HEK293T (cell line): ENCODE data around the gene ZSWIM3.

Experiments used
- BHLHE40 ChIP-seq: fragments of 450-650 bp; IDR thresholded peaks from 2 replicates; pipeline ENCODE4 v1.6.1; 2016; ENCODE audit warnings: mild to moderate bottlenecking, moderate library complexity, borderline replicate concordance
- CTBP1 ChIP-seq: fragments of 450-650 bp; IDR thresholded peaks from 2 replicates; pipeline ENCODE4 v1.6.1; 2016; ENCODE audit warnings: borderline replicate concordance
- FOXA1 ChIP-seq: fragments of 450-650 bp; IDR thresholded peaks from 2 replicates; pipeline ENCODE4 v1.6.1; 2016; ENCODE audit warnings: mild to moderate bottlenecking
- FOXM1 ChIP-seq: fragments of 450-650 bp; IDR thresholded peaks from 2 replicates; pipeline ENCODE4 v1.6.1; 2017; ENCODE audit warnings: mild to moderate bottlenecking, borderline replicate concordance
- HDGF ChIP-seq: fragments of 450-650 bp; IDR thresholded peaks from 2 replicates; pipeline ENCODE4 v1.6.1; 2017; ENCODE audit warnings: antibody characterized with exemption, borderline replicate concordance
- LEF1 ChIP-seq: fragments of 450-650 bp; IDR thresholded peaks from 2 replicates; pipeline ENCODE4 v1.6.1; 2017; ENCODE audit warnings: mild to moderate bottlenecking, borderline replicate concordance
- PKNOX1 ChIP-seq: fragments of 450-650 bp; IDR thresholded peaks from 2 replicates; pipeline ENCODE4 v1.6.1; 2016
- SP1 ChIP-seq: fragments of 450-650 bp; IDR thresholded peaks from 2 replicates; pipeline ENCODE4 v1.6.1; 2017
- TARDBP ChIP-seq: fragments of 450-650 bp; IDR thresholded peaks from 2 replicates; pipeline ENCODE4 v1.6.1; 2016
- ZNF384 ChIP-seq: fragments of 450-650 bp; IDR thresholded peaks from 2 replicates; pipeline ENCODE4 v1.6.1; 2016

DNA sequence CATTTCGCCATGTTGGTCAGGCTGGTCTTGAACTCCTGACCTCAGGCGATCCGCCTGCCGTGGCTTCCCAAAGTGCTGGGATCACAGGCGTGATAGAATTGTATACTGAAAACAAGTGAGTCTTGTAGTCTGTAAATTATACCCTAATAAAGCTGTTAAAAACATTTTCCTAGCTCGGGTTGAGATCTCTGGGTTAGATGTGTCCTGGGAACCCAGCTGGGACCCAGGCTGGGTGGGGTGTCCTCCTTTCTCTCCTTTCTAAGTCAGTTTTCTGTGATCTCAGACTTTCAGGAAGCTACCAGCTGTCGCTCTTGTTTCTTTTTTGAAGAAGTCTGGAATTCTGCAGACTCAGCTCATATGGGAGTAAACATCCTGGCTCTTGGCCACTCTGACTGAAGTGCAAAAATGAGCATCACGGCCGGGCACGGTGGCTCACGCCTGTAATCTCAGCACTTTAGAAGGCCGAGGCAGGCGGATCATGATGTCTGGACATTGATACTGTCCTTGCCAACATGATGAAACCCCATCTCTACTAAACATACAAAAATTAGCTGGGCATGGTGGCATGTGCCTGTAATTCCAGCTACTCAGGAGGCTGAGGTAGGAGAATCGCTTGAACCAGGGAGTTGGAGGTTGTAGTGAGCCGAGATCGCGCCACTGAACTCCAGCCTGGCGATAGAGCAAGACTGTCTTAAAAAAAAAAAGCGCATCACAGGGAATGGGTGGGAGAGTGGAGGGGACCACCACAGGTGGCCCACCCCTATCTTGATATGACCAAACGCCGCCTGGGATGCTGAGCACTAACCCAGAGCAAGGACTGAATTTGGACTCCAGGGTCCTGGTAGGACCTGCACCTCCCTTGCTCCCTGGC lies 67.2 kb downstream of the ZSWIM3 start:
- TF ChIP-seq SP1 (no peak), BHLHE40 (no peak), TARDBP (no peak), HDGF (no peak), FOXM1 (no peak), CTBP1 (no peak), LEF1 (no peak), FOXA1 (no peak), ZNF384 (no peak), PKNOX1 (no peak)
